T-helper 9 cell (primary cell): ENCODE results near the gene TLR6.
"Not testable (repeated sequence)": the region's sequence is repeated elsewhere in the genome, so short reads cannot be mapped to it uniquely, and the experiment has no call there.

Experiments
- DNase-seq: peaks from one replicate; pipeline ENCODE4 v3.0.0-alpha.2; 2020

Gene TLR6

DNA sequence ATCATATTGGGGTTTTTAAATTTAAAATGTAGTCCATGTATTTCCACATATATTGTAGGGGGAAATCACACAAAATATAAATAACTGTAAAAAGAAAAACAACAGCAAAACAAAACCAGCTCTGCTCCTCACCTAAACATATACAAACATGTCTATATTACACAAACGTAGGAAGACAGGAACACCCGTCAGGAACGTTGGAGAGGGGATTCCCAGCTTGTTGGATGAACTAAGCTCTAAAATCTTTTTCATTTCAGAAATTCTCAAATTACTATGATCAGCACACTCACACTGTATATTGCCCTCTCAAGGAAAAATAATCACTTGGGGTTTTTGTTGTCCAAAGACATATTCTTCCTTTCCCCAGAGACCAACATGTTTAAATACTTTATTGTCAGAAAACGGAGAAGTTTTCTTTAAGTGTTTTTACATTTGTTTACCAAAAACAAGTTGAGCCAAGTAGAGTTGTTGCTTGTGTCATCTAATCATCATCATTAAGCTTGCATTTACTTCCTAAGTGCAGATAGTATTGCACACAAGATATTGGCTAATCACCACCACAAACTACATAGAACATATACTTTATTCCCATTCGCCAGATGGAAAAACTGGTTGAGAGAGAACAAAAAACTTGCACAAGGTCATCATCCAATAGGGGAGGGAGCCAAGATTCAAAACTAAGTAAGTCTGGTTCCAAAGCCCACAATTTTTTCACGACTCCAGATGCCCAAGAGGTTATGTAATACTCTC lies 71.4 kb downstream of the TLR6 start:
- DNase-seq = no peak

DNA sequence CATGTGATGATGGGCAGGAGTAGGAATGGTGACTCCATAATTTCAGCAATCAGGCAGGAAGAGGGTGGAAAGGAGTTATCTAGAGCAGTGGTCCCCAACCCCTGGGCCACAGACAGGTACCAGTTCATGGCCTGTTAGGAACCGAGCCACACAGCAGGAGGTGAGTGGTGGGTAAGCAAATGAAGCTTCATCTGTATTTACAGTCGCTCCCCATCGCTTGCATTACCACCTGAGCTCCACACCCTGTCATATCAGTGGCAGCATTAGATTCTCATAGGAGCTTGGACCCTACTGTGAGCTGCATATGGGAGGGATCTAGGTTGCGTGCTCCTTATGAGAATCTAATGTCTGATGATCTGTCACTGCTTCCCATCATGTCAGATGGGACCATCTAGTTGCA lies 72.5 kb downstream of the TLR6 start:
- DNase-seq = no peak

DNA sequence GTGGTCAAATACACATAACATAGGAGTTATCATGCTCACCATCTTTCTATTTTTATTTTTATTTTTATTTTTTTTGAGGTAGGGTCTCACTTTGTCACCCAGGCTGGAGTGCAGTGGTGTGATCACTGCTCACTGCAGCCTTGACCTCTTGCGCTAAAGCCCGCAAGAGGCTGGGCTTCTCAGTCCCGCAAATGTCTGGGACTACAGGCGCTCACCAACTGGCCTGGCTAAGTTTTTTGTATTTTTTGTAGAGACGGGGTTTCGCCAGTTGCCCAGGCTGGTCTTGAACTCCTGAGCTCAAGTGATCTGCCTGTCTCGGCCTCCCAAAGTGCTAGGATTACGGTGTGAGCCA lies 73.5 kb downstream of the TLR6 start:
- no peak for DNase-seq

DNA sequence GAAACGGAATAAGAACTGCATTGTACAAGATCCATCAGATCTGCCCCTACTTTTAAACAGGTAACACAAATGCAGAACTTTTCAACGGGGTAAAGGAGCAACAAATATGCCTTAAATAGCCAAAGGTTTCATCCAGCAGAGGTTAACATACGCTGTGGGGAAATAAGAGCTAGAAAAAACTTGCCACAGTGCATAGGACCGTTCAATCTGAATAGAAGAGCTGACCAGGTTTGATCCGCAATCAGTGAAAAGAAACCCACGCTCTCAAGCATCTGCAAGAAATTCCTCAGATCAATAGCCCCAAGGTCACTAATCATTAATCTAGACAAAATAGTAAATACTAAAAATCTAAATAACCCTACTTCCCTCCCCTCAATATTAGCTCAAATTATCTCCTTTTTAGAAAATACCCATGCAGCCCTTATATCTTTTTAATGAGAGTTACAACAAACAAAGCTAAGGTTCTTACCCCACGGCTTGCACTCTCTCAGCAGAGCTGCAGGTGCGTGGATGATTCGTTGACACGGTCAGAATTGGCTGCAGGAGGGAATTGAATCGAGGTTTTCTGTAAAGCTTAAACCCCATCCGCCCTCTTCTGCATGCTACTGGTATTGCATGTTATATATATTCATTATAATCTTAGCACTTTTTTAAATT lies 74.0 kb downstream of the TLR6 start, which contains the start of gene TLR10:
TSS of gene TLR10 (minus strand) at position 539 of the 657 bp plus-strand sequence. CDS start 7,400 bp downstream, outside the sequence.
- DNase-seq = no peak

DNA sequence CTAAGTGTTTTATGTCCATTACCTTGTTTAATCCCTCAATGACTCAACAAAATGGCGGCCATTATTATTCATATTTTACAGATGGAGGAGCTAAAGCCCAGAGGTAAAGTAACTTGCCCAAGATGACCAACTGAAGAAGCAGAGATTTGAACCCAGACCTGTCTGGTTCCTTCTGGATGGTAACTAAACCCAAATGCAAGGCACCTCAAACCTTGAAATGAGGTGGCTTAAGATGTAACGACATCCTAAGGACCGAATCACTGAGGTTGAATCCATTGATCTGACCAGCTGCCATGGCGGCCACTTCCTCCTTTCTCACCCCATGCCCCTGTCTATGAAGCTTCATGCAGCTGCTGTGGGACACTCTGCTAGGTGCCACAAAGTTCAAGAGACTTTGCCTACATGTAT lies 74.8 kb downstream of the TLR6 start:
- DNase-seq = no peak

DNA sequence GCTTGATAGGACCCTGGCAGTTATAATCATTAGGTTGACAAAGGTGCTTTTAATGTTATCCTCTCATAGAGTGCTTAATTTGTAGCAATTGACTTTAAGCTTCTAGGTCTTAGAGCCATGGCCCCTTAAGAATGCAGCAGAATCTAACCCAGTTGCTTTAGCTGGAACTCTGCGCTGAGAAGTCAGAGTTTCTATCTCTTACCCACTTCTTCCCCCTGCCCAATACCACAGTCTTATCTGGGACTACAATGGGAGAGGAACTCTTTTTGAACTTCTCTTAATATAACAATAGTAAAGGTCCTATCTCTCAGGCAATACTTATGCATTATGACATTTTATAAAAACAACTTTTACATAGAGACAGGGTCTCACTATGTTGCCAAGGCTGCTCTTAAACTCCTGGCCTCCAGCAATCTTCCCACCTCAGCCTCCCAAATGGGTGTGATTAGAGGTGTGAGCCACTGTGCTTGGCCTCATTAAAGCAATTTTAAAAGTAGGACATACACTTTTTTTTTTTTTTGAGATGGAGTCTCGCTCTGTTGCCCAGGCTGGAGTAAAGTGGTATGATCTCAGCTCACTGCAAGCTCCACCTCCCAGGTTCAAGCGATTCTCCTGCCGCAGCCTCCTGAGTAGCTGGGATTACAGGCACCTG lies 75.7 kb downstream of the TLR6 start:
- DNase-seq = no peak

DNA sequence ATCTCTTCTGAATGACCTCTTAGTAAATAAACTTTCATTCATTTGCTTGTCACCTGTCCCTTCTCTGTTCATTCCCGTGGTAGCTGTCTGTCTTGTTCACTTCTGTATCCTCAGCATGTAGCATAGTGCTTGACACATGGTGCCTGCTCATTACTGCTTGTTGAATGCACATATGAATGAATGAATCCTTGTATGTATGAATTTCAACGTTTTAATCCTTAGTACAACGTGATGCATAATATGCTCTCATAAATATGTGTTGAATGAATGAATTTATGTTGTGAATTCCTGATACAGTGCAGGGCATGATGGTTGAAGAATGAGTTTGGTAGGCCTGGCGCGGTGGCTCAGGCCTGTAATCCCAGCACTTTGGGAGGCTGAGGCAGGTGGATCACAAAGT lies 76.8 kb downstream of the TLR6 start:
- no peak for DNase-seq

DNA sequence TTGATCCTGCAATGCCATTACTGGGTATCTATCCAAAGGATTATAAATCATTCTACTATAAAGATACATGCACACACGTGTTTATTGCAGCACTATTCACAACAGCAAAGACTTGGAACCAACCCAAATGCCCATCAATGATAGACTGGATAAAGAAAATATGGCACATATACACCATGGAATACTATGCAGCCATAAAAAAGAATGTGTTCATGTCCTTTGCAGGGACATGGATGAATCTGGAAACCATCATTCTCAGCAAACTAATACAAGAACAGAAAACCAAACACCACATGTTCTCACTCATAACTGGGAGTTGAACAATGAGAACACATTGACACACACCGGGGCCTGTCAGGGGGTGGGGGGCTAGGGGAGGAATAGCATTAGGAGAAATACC lies 78.7 kb downstream of the TLR6 start:
- DNase-seq = not testable (repeated sequence)

DNA sequence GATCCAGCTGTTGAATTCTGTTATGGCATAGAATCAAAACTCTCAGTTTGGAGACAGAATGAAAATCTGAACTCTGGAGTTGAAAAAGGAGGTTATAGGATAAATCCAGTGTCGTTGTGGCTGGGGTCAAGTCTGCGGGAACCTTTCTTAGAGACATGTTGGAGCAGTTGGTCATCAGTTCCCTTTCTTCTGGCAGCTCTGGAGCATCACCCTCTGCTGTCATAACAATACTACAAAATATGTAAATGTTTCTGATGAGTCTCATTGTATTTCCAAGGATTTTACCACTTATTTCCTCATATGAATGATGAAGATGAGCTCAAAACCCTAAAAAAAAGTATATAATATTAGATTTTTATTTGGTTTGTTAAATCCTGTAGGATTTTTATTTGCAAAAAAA lies 81.3 kb downstream of the TLR6 start:
- no peak for DNase-seq

DNA sequence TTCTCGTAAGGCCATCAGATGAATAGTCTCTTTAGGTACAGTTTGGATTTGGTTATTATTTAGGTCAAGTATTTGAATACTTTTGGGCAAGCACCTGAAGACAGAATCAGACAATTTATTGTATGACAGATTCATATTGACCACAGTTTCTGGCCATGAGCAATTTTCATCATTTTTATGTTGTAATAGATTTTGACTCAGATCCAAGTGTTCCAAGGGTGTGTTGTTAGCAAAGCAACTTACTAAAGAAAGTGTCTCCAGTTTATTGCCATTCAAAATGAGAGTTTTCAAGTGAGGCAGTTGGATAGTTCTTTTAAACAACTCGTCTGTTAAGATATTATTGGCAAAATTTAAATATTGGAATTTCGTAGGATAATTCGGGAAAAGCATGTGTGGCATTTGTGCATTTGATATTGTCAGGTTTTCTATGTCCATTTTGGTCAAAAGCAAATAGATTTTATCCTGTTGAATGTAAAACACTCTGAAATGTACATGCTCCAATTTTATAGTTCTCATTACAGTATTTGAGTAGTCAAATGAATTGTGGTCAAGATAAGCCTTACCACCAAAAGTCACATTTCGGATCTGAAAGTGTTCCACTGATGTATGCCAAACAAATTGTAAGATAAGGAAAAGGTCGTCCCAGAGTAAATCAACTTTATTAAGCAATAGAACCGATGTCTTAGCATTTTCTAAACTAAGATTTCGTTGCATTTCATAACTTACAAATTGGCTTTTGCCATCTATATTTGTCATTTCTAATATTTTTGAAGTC lies 82.2 kb downstream of the TLR6 start:
- no peak for DNase-seq
